ENCODE data around the gene PRKCZ. TPM values are rescaled to one million over a fixed set of nuclear protein-coding genes. Genes with fewer than 3 reads are reported as not detected.

The PRKCZ gene
- total and polyA plus RNA-seq, 2 of the 4 experiments (the other 2 are of a cell fraction), result 2.0 to 3.5 TPM

- TF ChIP-seq CTCF (conservative IDR thresholded peaks at IDR 0.05; ENCODE audit: low read depth, low read length) (no peak), RFX5 (IDR thresholded peaks at IDR 0.05; ENCODE audit: low read depth, low read length) (no peak)
Measured at GRCh38 chr1:2202008-2202575, 151.9 kb downstream of the PRKCZ start (continued).

- H2BK120ac ChIP-seq (ENCODE audit: low read depth, low read length), result no peak overlapping the region
- H3K14ac ChIP-seq (replicated peaks; ENCODE audit: low read depth, low read length), result no peak overlapping the region
- no peak overlapping the region; the same call in 1 of the 2 replicates for H4K91ac ChIP-seq (ENCODE audit: insufficient read depth, low read depth, low read length)
- no peak overlapping the region for H3K56ac ChIP-seq (ENCODE audit: extremely low read depth, insufficient read depth, low read length)
- TF ChIP-seq FOS (IDR thresholded peaks at IDR 0.05; ENCODE audit: low read depth, low read length) (no peak), RFX5 (IDR thresholded peaks at IDR 0.05; ENCODE audit: low read depth, low read length) (no peak), RCOR1 (IDR thresholded peaks at IDR 0.05; ENCODE audit: insufficient replicate concordance, low read length) (no peak), CHD1 (IDR thresholded peaks at IDR 0.05; ENCODE audit: low read depth, low read length) (no peak), MXI1 (IDR thresholded peaks at IDR 0.05; ENCODE audit: borderline replicate concordance, low read depth, low read length) (no peak)
- 100% methylated on average over 2 of the region's 15 CpGs; no CpG with 5 or more reads in 1 of the 2 experiments for WGBS, 2 experiments (ENCODE audit: extremely low coverage in 2 of 2, insufficient read length in 1 of 2)
- ATAC-seq (ENCODE audit: low read depth) (no peak), DNase-seq (no peak)
- no peak overlapping the region for H3K27ac ChIP-seq (ENCODE audit: insufficient read depth, low read length)
- no peak overlapping the region for H4K5ac ChIP-seq (ENCODE audit: low read depth, low read length)
- no peak overlapping the region for H2BK5ac ChIP-seq (ENCODE audit: low read depth, low read length, poor library complexity, severe bottlenecking)
- no peaks in the 10 kb centered on the region for H4K20me1 ChIP-seq (ENCODE audit: insufficient read depth, low read length)
- H2AK5ac ChIP-seq (ENCODE audit: low read depth, low read length), result 0 out of 2 replicates have a peak overlapping the region, but pooled peaks have one; percentile 13
- H3K36me3 ChIP-seq (ENCODE audit: control insufficient read depth, insufficient read depth, low read length), result no peaks in the 10 kb centered on the region
- ChIA-PET POLR2A (ENCODE audit: unreplicated experiment) (no interaction called here), CTCF (interaction anchor here (1.1 to 1.5 kb wide), 2 partner anchors 29 to 109 kb away, joined by 3 read pairs; no protein-coding TSS in a partner anchor)
- H2AK9ac ChIP-seq (replicated peaks; ENCODE audit: low read depth, low read length, poor library complexity), result peak overlapping the region; percentile 76
- no peak overlapping the region for H2BK20ac ChIP-seq (ENCODE audit: low read depth, low read length)
- no peaks in the 10 kb centered on the region for H3K9me3 ChIP-seq (ENCODE audit: control insufficient read depth, insufficient read depth, low read length)
- peaks cover 14 to 52% of the 10 kb centered on the region in 2 experiments for H3K79me1 ChIP-seq (ENCODE audit: low read depth in 1 of 2, low read length in 2 of 2)
- H3K4me1 ChIP-seq (ENCODE audit: control insufficient read depth, insufficient read depth, low read length), result peaks cover 29% of the 10 kb centered on the region
- no peak overlapping the region for H3K9ac ChIP-seq (ENCODE audit: low read depth, low read length)
- no peak overlapping the region for H2AFZ ChIP-seq (replicated peaks; ENCODE audit: low read length, poor library complexity)
- no peak overlapping the region for H3K23ac ChIP-seq (ENCODE audit: low read depth, low read length)
- H3K4ac ChIP-seq (ENCODE audit: low read depth, low read length), result no peak overlapping the region
- no peak overlapping the region for H3K18ac ChIP-seq (ENCODE audit: low read depth, low read length)
- H2BK15ac ChIP-seq (ENCODE audit: low read depth, low read length), result no peak overlapping the region
- dilution Hi-C loops (cut with HindIII; ENCODE audit: low sequenced_read_pairs, unreplicated experiment), result no loop called here
- BruUV-seq (replicated peaks), result no TSS peak
- H3K4me2 ChIP-seq (ENCODE audit: low read depth, low read length), result no peak overlapping the region
- H3K27me3 ChIP-seq (ENCODE audit: control insufficient read depth, insufficient read depth, low read length), result no peaks in the 10 kb centered on the region
- H3K9me1 ChIP-seq (ENCODE audit: insufficient read depth, low read length), result peaks cover 5% of the 10 kb centered on the region
- no peak overlapping the region for H4K8ac ChIP-seq (ENCODE audit: low read depth in 2 of 2, low read length in 2 of 2)
- intact Hi-C loops (cut with micrococcal nuclease), result no loop called here
- in situ Hi-C loops (cut with MboI; ENCODE audit: low sequenced_read_pairs), result no loop called here
- no peak overlapping the region for H3K4me3 ChIP-seq (ENCODE audit: insufficient read depth, low read depth, low read length)
Measured at GRCh38 chr1:2202843-2203601, 152.8 kb downstream of the PRKCZ start.
